WTC11 (cell line): ENCODE results near the gene ITPKB. TPM values are rescaled to one million over a fixed set of nuclear protein-coding genes. Genes with fewer than 3 reads are reported as not detected.

Experiments used
- ATAC-seq: fragments of 200-7000 bp; cut with Tn5 transposase; 2 replicates; pipeline ENCODE4 v1.10.0; 2021; ENCODE audit warnings: mild to moderate bottlenecking, moderate library complexity
- CTCF ChIA-PET: fragments of 300-600 bp; sonication (Branson Sonifier 250); formaldehyde crosslinking; loops from one replicate; lab custom pipeline; 2021; ENCODE audit warnings: antibody characterized with exemption; lab: Charles Lee
- POLR2A ChIA-PET: fragments of 350-600 bp; sonication (Branson Sonifier 250); formaldehyde crosslinking; loops from one replicate; lab custom pipeline; 2021; ENCODE audit warnings: antibody characterized with exemption; lab: Charles Lee
- DNase-seq: peaks from one replicate; pipeline ENCODE4 v3.0.0; 2021; ENCODE audit warnings: low spot score
- H3K27ac Mint-ChIP-seq: 2 replicates; pipeline ENCODE4 v1.8.0; 2021; ENCODE audit warnings: mixed read lengths
- H3K27me3 Mint-ChIP-seq: 2 replicates; pipeline ENCODE4 v1.8.0; 2021; ENCODE audit warnings: low read depth, mild to moderate bottlenecking, moderate library complexity, mixed read lengths
- H3K36me3 Mint-ChIP-seq: 2 replicates; pipeline ENCODE4 v1.8.0; 2021; ENCODE audit warnings: mixed read lengths
- H3K4me1 Mint-ChIP-seq: 2 replicates; pipeline ENCODE4 v1.8.0; 2022; ENCODE audit warnings: mixed read lengths
- H3K4me3 Mint-ChIP-seq: 2 replicates; pipeline ENCODE4 v1.8.0; 2021; ENCODE audit warnings: mild to moderate bottlenecking, moderate library complexity, mixed read lengths
- H3K9me3 Mint-ChIP-seq: 2 replicates; pipeline ENCODE4 v1.8.0; 2021; ENCODE audit warnings: mixed read lengths
- CDX4 ChIP-seq: fragments of 250-450 bp; sonication (Bioruptor Pico); IDR thresholded peaks from 2 replicates; pipeline ENCODE4 v1.9.0; 2021; ENCODE audit warnings: moderate library complexity, mild to moderate bottlenecking, inconsistent platforms, borderline replicate concordance
- CREB1 ChIP-seq: sonication (generic); formaldehyde crosslinking; IDR thresholded peaks from 2 replicates; pipeline ENCODE4 v1.8.0; 2023; ENCODE audit warnings: mild to moderate bottlenecking, missing genetic modification reagents
- ERG ChIP-seq: fragments of 250-450 bp; sonication (Bioruptor Pico); IDR thresholded peaks from 2 replicates; pipeline ENCODE4 v1.8.0; 2021; ENCODE audit warnings: mild to moderate bottlenecking
- FOXJ3 ChIP-seq: sonication (generic); formaldehyde crosslinking; IDR thresholded peaks from 2 replicates; pipeline ENCODE4 v1.9.0; 2021; ENCODE audit warnings: missing genetic modification reagents, mild to moderate bottlenecking, borderline replicate concordance
- GABPB1 ChIP-seq: sonication (generic); formaldehyde crosslinking; IDR thresholded peaks from 2 replicates; pipeline ENCODE4 v1.8.1; 2023; ENCODE audit warnings: mild to moderate bottlenecking, missing genetic modification reagents
- GRHL2 ChIP-seq: fragments of 250-450 bp; sonication (Bioruptor Pico); IDR thresholded peaks from 2 replicates; pipeline ENCODE4 v1.8.0; 2022; ENCODE audit warnings: mild to moderate bottlenecking, moderate library complexity; ENCODE audit not compliant: insufficient replicate concordance, severe bottlenecking
- HMGXB4 ChIP-seq: sonication (generic); formaldehyde crosslinking; IDR thresholded peaks from 2 replicates; pipeline ENCODE4 v1.8.1; 2023; ENCODE audit warnings: mild to moderate bottlenecking, moderate library complexity, missing genetic modification reagents
- MAX ChIP-seq: sonication (generic); formaldehyde crosslinking; IDR thresholded peaks from 2 replicates; pipeline ENCODE4 v1.8.0; 2022; ENCODE audit warnings: mild to moderate bottlenecking, missing genetic modification reagents
- MXD4 ChIP-seq: fragments of 250-450 bp; sonication (Bioruptor Pico); IDR thresholded peaks from 2 replicates; pipeline ENCODE4 v1.8.0; 2021; ENCODE audit warnings: mild to moderate bottlenecking, moderate library complexity, borderline replicate concordance
- NFATC4 ChIP-seq: fragments of 250-450 bp; sonication (Bioruptor Pico); IDR thresholded peaks from 2 replicates; pipeline ENCODE4 v1.9.0; 2021; ENCODE audit warnings: mild to moderate bottlenecking
- NFE2L1 ChIP-seq: sonication (generic); formaldehyde crosslinking; IDR thresholded peaks from 2 replicates; pipeline ENCODE4 v1.8.1; 2023; ENCODE audit warnings: missing genetic modification reagents
- OVOL2 ChIP-seq: fragments of 250-450 bp; sonication (Bioruptor Pico); IDR thresholded peaks from 2 replicates; pipeline ENCODE4 v1.9.0; 2021; ENCODE audit warnings: mild to moderate bottlenecking, borderline replicate concordance
- PRRX2 ChIP-seq: fragments of 250-450 bp; sonication (Bioruptor Pico); IDR thresholded peaks from 2 replicates; pipeline ENCODE4 v1.8.0; 2021; ENCODE audit warnings: mild to moderate bottlenecking
- SMAD3 ChIP-seq: sonication (generic); formaldehyde crosslinking; IDR thresholded peaks from 2 replicates; pipeline ENCODE4 v1.8.0; 2022; ENCODE audit warnings: missing genetic modification reagents, mild to moderate bottlenecking, borderline replicate concordance
- STAT6 ChIP-seq: sonication (generic); formaldehyde crosslinking; conservative IDR thresholded peaks from 2 replicates; pipeline ENCODE4 v1.8.1; 2023; ENCODE audit warnings: mild to moderate bottlenecking, low read depth, missing genetic modification reagents, moderate library complexity
- TCF7 ChIP-seq: sonication (generic); formaldehyde crosslinking; IDR thresholded peaks from 2 replicates; pipeline ENCODE4 v1.8.0; 2022; ENCODE audit warnings: mild to moderate bottlenecking, low read depth, missing genetic modification reagents, moderate library complexity
- TEAD1 ChIP-seq: sonication (generic); formaldehyde crosslinking; IDR thresholded peaks from 2 replicates; pipeline ENCODE4 v1.8.0; 2022; ENCODE audit warnings: mild to moderate bottlenecking, missing genetic modification reagents
- TEAD4 ChIP-seq: sonication (generic); formaldehyde crosslinking; IDR thresholded peaks from 2 replicates; pipeline ENCODE4 v1.8.0; 2022; ENCODE audit warnings: mild to moderate bottlenecking, missing genetic modification reagents
- ZNF396 ChIP-seq: fragments of 250-450 bp; sonication (Bioruptor Pico); IDR thresholded peaks from 2 replicates; pipeline ENCODE4 v1.8.0; 2021; ENCODE audit warnings: mild to moderate bottlenecking, moderate library complexity, borderline replicate concordance
- ZNF671 ChIP-seq: fragments of 250-450 bp; sonication (Bioruptor Pico); IDR thresholded peaks from 2 replicates; pipeline ENCODE4 v1.8.0; 2021; ENCODE audit warnings: mild to moderate bottlenecking
- ZSCAN18 ChIP-seq: fragments of 250-450 bp; sonication (Bioruptor Pico); IDR thresholded peaks from 2 replicates; pipeline ENCODE4 v2.1.2; 2022; ENCODE audit warnings: mild to moderate bottlenecking, moderate library complexity
- total RNA-seq: library from RNA; stranded (reverse); gene quantifications from 3 replicates; pipeline ENCODE4 v1.2.3, GENCODE V29; 2021

Gene ITPKB
- total RNA-seq, 1 experiment from 2014 or later = 15.6 TPM

GRCh38 chr1:226588484-226588883 is 150.6 kb downstream of the ITPKB start:
- CTCF ChIA-PET = interaction anchor here (1.2 to 1.8 kb wide), 3 partner anchors 19 to 38 kb away, joined by 3 to 7 read pairs (median 4); no protein-coding TSS in a partner anchor
- no peak overlapping the region for H3K27ac Mint-ChIP-seq
- no peak for DNase-seq

GRCh38 chr1:226586650-226587422 is 152.2 kb downstream of the ITPKB start:
- DNase-seq (no peak), ATAC-seq (no peak)
- Mint-ChIP-seq H3K4me1 (peaks cover 11% of the 10 kb centered on the region), H3K27me3 (no peaks in the 10 kb centered on the region), H3K27ac (no peak overlapping the region), H3K36me3 (no peaks in the 10 kb centered on the region), H3K4me3 (no peak overlapping the region), H3K9me3 (no peaks in the 10 kb centered on the region)
- CTCF ChIA-PET = interaction anchor here (0.5 to 2.5 kb wide), 4 partner anchors 17 to 39 kb away, joined by 3 to 8 read pairs (median 6); no protein-coding TSS in a partner anchor
- TF ChIP-seq ERG (CRISPR knock-in tag) = no peak
- no peak for TF ChIP-seq HMGXB4 (CRISPR knock-in tag)
- no peak for TF ChIP-seq TCF7 (CRISPR knock-in tag)
- TF ChIP-seq TEAD4 = no peak
- TF ChIP-seq ZNF671 (CRISPR knock-in tag) = no peak
- TF ChIP-seq CREB1 (CRISPR knock-in tag) = no peak
- TF ChIP-seq STAT6 (CRISPR knock-in tag) = no peak
- no peak for TF ChIP-seq PRRX2
- no peak for TF ChIP-seq OVOL2 (CRISPR knock-in tag)
- TF ChIP-seq MXD4 = no peak
- TF ChIP-seq NFATC4 (CRISPR knock-in tag) = no peak
- no peak for TF ChIP-seq ZSCAN18
- TF ChIP-seq MAX = no peak
- TF ChIP-seq GRHL2 = no peak
- POLR2A ChIA-PET = no interaction called here

More at GRCh38 chr1:226588484-226588883, 150.6 kb downstream of the ITPKB start:
- TF ChIP-seq SMAD3 (CRISPR knock-in tag) (no peak), TEAD4 (no peak), MXD4 (no peak), TEAD1 (CRISPR knock-in tag) (no peak), NFE2L1 (CRISPR knock-in tag) (no peak), ZNF396 (CRISPR knock-in tag) (no peak), GABPB1 (no peak), FOXJ3 (CRISPR knock-in tag) (no peak), CDX4 (CRISPR knock-in tag) (no peak)
- no peak overlapping the region for H3K4me3 Mint-ChIP-seq
- no peak for ATAC-seq
- H3K9me3 Mint-ChIP-seq = no peaks in the 10 kb centered on the region
- POLR2A ChIA-PET = no interaction called here
- H3K36me3 Mint-ChIP-seq = no peaks in the 10 kb centered on the region
- H3K4me1 Mint-ChIP-seq = peaks cover 11% of the 10 kb centered on the region
- no peaks in the 10 kb centered on the region for H3K27me3 Mint-ChIP-seq
